SH-SY5Y (cell line): ENCODE results near the gene TENT4A.

Experiments used
- GATA2 ChIP-seq: IDR thresholded peaks from 2 replicates; pipeline ENCODE4 v1.6.1; 2011; ENCODE audit warnings: mild to moderate bottlenecking, low read depth, low read length
- GATA3 ChIP-seq: IDR thresholded peaks from 2 replicates; pipeline ENCODE4 v1.6.1; 2011; ENCODE audit warnings: low read depth, mild to moderate bottlenecking, low read length, moderate library complexity

GRCh38 chr5:6801236-6801635 is 88.0 kb downstream of the TENT4A start:
- no peak for TF ChIP-seq GATA3
- no peak for TF ChIP-seq GATA2
